SK-N-SH (cell line): ENCODE results near the gene ART1. TPM values are rescaled to one million over a fixed set of nuclear protein-coding genes. Genes with fewer than 3 reads are reported as not detected.

ENCODE experiments used
- CTCF ChIA-PET: fragments of 300-600, 350-600 bp; formaldehyde crosslinking; extraction: SDS; loops from one replicate; lab custom pipeline; 2021; lab: Yijun Ruan, JAX
- POLR2A ChIA-PET: fragments of 350-600 bp; sonication (Branson Sonifier 250); formaldehyde crosslinking; extraction: SDS; loops from one replicate; lab custom pipeline; 2020; ENCODE audit warnings: antibody characterized with exemption, inconsistent platforms; lab: Yijun Ruan, JAX
- DNase-seq: peaks from one replicate; pipeline ENCODE4 v3.0.0; 2012
- H2AFZ ChIP-seq: fragments of 200-600 bp; sonication (generic); 2 replicates; pipeline ENCODE4 v1.8.1; 2016; ENCODE audit warnings: antibody characterized with exemption, mild to moderate bottlenecking, low read depth
- H3F3A ChIP-seq: fragments of 200-600 bp; sonication (generic); replicated peaks from 2 replicates; pipeline ENCODE3; 2016; ENCODE audit warnings: antibody characterized with exemption, mild to moderate bottlenecking; ENCODE audit not compliant: insufficient read depth
- H3K27ac ChIP-seq, 2 experiments: fragments of 200-500 bp in 1 of 2; fragments of 200-600 bp in 1 of 2; sonication (Bioruptor generic) in 1 of 2; sonication (generic), shearing (Covaris generic) in 1 of 2; 2 replicates each; pipeline versions ENCODE4 v1.5.1 to v1.6.1; 2014 to 2016; ENCODE audit warnings: low read depth in 2 of 2, inconsistent platforms in 1 of 2, low read length in 1 of 2, mild to moderate bottlenecking in 1 of 2, mixed read lengths in 1 of 2
- H3K27me3 ChIP-seq: fragments of 200-600 bp; sonication (generic), shearing (Covaris generic); 2 replicates; pipeline ENCODE4 v1.6.1; 2016; ENCODE audit warnings: mixed run types; ENCODE audit not compliant: insufficient read depth
- H3K36me3 ChIP-seq, 2 experiments: fragments of 200-500 bp in 1 of 2; fragments of 200-600 bp in 1 of 2; sonication (Bioruptor generic) in 1 of 2; sonication (generic) in 1 of 2; replicated peaks in 1 of 2; 2 replicates each; pipeline versions ENCODE3 to v1.5.1; 2014 to 2016; ENCODE audit warnings: low read length in 1 of 2, mild to moderate bottlenecking in 1 of 2; ENCODE audit not compliant: insufficient read depth in 2 of 2, control insufficient read depth in 1 of 2
- H3K4me1 ChIP-seq, 2 experiments: fragments of 200-500 bp in 1 of 2; fragments of 200-600 bp in 1 of 2; sonication (Bioruptor generic) in 1 of 2; sonication (generic), shearing (Covaris generic) in 1 of 2; 2 replicates each; pipeline versions ENCODE4 v1.5.1 to v1.6.1; 2014 to 2016; ENCODE audit warnings: low read depth in 1 of 2, low read length in 1 of 2, mixed run types in 1 of 2; ENCODE audit not compliant: insufficient read depth in 2 of 2, control insufficient read depth in 1 of 2
- H3K4me2 ChIP-seq: fragments of 200-600 bp; sonication (generic), shearing (Covaris generic); 2 replicates; pipeline ENCODE4 v1.6.1; 2017; ENCODE audit warnings: mixed run types
- H3K4me3 ChIP-seq, 2 experiments: fragments of 200-500 bp in 1 of 2; fragments of 200-600 bp in 1 of 2; sonication (Bioruptor generic) in 1 of 2; sonication (generic), shearing (Covaris generic) in 1 of 2; 2 replicates each; pipeline versions ENCODE4 v1.5.1 to v1.8.1; 2014 to 2016; ENCODE audit warnings: low read depth in 2 of 2, inconsistent platforms in 1 of 2, low read length in 1 of 2, mild to moderate bottlenecking in 1 of 2, mixed read lengths in 1 of 2, moderate library complexity in 1 of 2
- H3K79me2 ChIP-seq: fragments of 200-600 bp; sonication (generic); 2 replicates; pipeline ENCODE4 v1.8.1; 2017; ENCODE audit warnings: mild to moderate bottlenecking; ENCODE audit not compliant: insufficient read depth
- H3K9ac ChIP-seq: fragments of 200-600 bp; sonication (generic); 2 replicates; pipeline ENCODE4 v1.6.1; 2017; ENCODE audit warnings: mixed run types
- H3K9me2 ChIP-seq: fragments of 200-600 bp; sonication (generic); 2 replicates; pipeline ENCODE4 v1.6.1; 2017; ENCODE audit warnings: mixed run types
- H3K9me3 ChIP-seq: fragments of 200-600 bp; sonication (generic); 2 replicates; pipeline ENCODE4 v1.6.1; 2017; ENCODE audit warnings: mixed run types, mild to moderate bottlenecking, moderate library complexity
- H4K20me1 ChIP-seq: fragments of 200-600 bp; sonication (generic); 2 replicates; pipeline ENCODE4 v1.6.1; 2017; ENCODE audit warnings: mild to moderate bottlenecking, mixed run types; ENCODE audit not compliant: insufficient read depth
- EP300 ChIP-seq, 2 experiments: IDR thresholded peaks; 2 replicates each; pipeline versions ENCODE4 v1.4.0 to v1.6.1; 2012; ENCODE audit warnings: borderline replicate concordance in 1 of 2, low read depth in 1 of 2, low read length in 1 of 2
- EZH2phosphoT487 ChIP-seq: fragments of 200-600 bp; sonication (generic); IDR thresholded peaks from 2 replicates; pipeline ENCODE4 v1.6.1; 2017; ENCODE audit warnings: low read depth, mixed run types, mild to moderate bottlenecking, antibody characterized with exemption, moderate library complexity, borderline replicate concordance
- FOXM1 ChIP-seq: IDR thresholded peaks from 2 replicates; pipeline ENCODE4 v1.4.0; 2012; ENCODE audit warnings: low read depth, mild to moderate bottlenecking
- GATA2 ChIP-seq: sonication (generic); formaldehyde crosslinking; IDR thresholded peaks from 2 replicates; pipeline ENCODE4 v1.5.0; 2020; ENCODE audit warnings: mild to moderate bottlenecking, missing genetic modification reagents
- MEF2A ChIP-seq: IDR thresholded peaks from 2 replicates; pipeline ENCODE4 v1.4.0; 2012; ENCODE audit warnings: low read depth, borderline replicate concordance
- NRF1 ChIP-seq: IDR thresholded peaks from 2 replicates; pipeline ENCODE4 v1.6.1; 2012; ENCODE audit warnings: low read depth, mild to moderate bottlenecking, low read length
- POLR2AphosphoS5 ChIP-seq: IDR thresholded peaks from 2 replicates; pipeline ENCODE4 v1.6.1; 2012; ENCODE audit warnings: low read depth, low read length
- RAD21 ChIP-seq: IDR thresholded peaks from 2 replicates; pipeline ENCODE4 v1.6.1; 2012; ENCODE audit warnings: mild to moderate bottlenecking, low read length
- SIN3A ChIP-seq: IDR thresholded peaks from 2 replicates; pipeline ENCODE4 v1.6.1; 2012; ENCODE audit warnings: low read depth, mild to moderate bottlenecking, low read length, moderate library complexity, borderline replicate concordance
- SMC3 ChIP-seq: IDR thresholded peaks from 2 replicates; pipeline ENCODE4 v1.6.1; 2012; ENCODE audit warnings: low read depth, low read length, improper control_type of control experiment
- TEAD4 ChIP-seq: IDR thresholded peaks from 2 replicates; pipeline ENCODE4 v1.4.0; 2012; ENCODE audit warnings: mild to moderate bottlenecking, borderline replicate concordance; ENCODE audit not compliant: insufficient read depth
- YY1 ChIP-seq: IDR thresholded peaks from 2 replicates; pipeline ENCODE4 v1.4.0; 2012; ENCODE audit warnings: low read depth, mild to moderate bottlenecking
- WGBS: methylation state at CpG from one replicate; pipeline ENCODE4 v1.1.6; 2017; ENCODE audit warnings: low lambda C conversion rate; 5-methylcytosine and 5-hydroxymethylcytosine counted together
- polyA plus RNA-seq, 3 experiments: library from polyadenylated mRNA; depleted of rRNA; stranded (reverse); fragments of >200 nt; gene quantifications; 2 replicates each; pipeline ENCODE4 v1.2.3, GENCODE V29; 2012
- TF ChIP-seq, protein P1 (sequence below): IDR thresholded peaks from 2 replicates; pipeline ENCODE4 v1.4.0; 2012; ENCODE audit warnings: low read depth, borderline replicate concordance
- TF ChIP-seq, protein P2 (sequence below): fragments of 200-600 bp; sonication (generic); IDR thresholded peaks from 2 replicates; pipeline ENCODE4 v1.6.1; 2017; ENCODE audit warnings: antibody characterized with exemption, mild to moderate bottlenecking, moderate library complexity
- TF ChIP-seq, protein P3 (sequence below): fragments of 150-350 bp; IDR thresholded peaks from 2 replicates; pipeline ENCODE4 v1.6.1; 2016; ENCODE audit warnings: mild to moderate bottlenecking, low read depth, low read length
- TF ChIP-seq, protein P4 (sequence below): IDR thresholded peaks from 2 replicates; pipeline ENCODE4 v1.6.1; 2012; ENCODE audit warnings: mild to moderate bottlenecking, low read depth, low read length, moderate library complexity

Gene ART1
- polyA plus RNA-seq, 1 of the 3 experiments (the other 2 are of a cell fraction) = not detected

DNA sequence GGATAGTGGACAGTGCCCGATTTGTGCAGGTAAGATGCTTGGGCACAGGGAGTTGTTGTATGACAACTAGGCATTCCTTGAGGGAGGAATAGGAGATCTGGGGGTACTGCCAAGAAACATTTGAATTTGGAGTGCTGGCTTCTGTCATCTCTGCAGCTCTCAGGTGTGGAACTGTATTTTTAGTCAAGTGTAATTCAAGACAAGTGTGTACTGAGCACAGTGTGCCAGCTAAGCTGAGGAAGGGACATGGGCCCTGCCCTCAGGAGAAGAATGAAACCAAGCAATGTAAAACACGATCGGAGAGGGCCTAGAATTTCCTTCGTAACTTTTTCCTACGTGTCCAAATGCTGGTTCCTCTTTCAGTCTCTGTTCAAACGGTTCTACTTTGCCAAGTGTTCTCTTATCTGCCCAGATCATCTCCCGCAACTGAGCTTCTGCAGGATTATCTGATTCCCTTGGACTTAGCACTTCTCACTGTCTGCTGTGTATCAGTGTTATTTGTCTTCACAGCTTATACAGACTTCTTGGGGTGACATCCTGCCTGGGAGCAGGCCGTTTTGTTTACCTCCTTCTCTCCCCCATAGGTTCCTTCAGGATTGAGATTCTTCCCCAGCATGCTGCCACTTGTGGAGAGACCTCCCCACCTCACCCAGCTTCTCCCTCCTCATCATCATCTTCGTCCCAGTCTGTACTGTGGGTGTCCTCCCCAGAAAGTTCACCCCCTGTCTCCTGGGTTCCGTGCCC, 30.8 kb upstream of the ART1 start:
- WGBS = 54% methylated on average over 10 of the region's 10 CpGs
- H3K9me2 ChIP-seq = no peaks in the 10 kb centered on the region
- no peak overlapping the region for H3K27ac ChIP-seq
- no peak overlapping the region for H2AFZ ChIP-seq
- no peak for DNase-seq
- H3K36me3 ChIP-seq = no peaks in the 10 kb centered on the region
- no peaks in the 10 kb centered on the region; a peak in 1 of 4 replicates for H3K4me1 ChIP-seq
- H3K27me3 ChIP-seq = no peaks in the 10 kb centered on the region
- ChIA-PET POLR2A (no interaction called here), CTCF (interaction anchor here (1.1 to 1.2 kb wide), 3 partner anchors 10 to 18 kb away, joined by 3 read pairs; no protein-coding TSS in a partner anchor)
- TF ChIP-seq POLR2AphosphoS5 (no peak), GATA2 (0 out of 2 replicates have a peak, but pooled peaks have one; percentile 7), TEAD4 (no peak)
- no peaks in the 10 kb centered on the region for H3F3A ChIP-seq
- H3K9me3 ChIP-seq = no peaks in the 10 kb centered on the region
- H3K79me2 ChIP-seq = no peaks in the 10 kb centered on the region
- H3K4me3 ChIP-seq = no peak overlapping the region
- H3K9ac ChIP-seq = no peak overlapping the region
- no peaks in the 10 kb centered on the region for H4K20me1 ChIP-seq
- H3K4me2 ChIP-seq = no peak overlapping the region

DNA sequence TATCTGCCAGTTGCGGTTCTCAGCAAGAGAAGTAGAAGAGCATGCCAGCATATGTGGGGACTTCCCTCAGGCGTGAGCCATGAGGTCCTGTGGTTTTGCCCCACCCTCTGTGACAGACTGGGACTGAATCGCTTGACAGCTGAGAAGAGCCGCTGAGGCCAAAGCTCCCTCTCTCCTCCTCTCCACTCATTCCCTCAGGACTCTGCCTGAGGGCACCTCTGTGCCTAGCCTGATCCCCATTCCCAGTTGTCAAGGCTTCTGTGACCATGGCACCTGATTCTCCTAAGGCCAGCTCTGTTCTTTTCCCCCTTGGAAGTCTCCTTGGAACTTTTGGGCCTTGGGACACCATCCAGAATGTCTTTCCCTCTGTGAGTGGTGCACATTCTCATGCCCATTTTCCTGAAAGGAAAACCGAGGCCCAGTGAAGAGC, 30.2 kb upstream of the ART1 start:
- TF ChIP-seq FOXM1 (no peak), YY1 (no peak), RAD21 (no peak), MEF2A (no peak), EZH2phosphoT487 (no peak), SIN3A (no peak), EP300 (IDR thresholded peaks at IDR 0.05; ENCODE audit: borderline replicate concordance in 1 of 2, low read depth in 1 of 2, low read length in 1 of 2) (no peak), NRF1 (no peak), SMC3 (no peak), POLR2AphosphoS5 (no peak)
- TF ChIP-seq, protein P1, sequence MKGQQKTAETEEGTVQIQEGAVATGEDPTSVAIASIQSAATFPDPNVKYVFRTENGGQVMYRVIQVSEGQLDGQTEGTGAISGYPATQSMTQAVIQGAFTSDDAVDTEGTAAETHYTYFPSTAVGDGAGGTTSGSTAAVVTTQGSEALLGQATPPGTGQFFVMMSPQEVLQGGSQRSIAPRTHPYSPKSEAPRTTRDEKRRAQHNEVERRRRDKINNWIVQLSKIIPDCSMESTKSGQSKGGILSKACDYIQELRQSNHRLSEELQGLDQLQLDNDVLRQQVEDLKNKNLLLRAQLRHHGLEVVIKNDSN = no peak
- TF ChIP-seq, protein P2, sequence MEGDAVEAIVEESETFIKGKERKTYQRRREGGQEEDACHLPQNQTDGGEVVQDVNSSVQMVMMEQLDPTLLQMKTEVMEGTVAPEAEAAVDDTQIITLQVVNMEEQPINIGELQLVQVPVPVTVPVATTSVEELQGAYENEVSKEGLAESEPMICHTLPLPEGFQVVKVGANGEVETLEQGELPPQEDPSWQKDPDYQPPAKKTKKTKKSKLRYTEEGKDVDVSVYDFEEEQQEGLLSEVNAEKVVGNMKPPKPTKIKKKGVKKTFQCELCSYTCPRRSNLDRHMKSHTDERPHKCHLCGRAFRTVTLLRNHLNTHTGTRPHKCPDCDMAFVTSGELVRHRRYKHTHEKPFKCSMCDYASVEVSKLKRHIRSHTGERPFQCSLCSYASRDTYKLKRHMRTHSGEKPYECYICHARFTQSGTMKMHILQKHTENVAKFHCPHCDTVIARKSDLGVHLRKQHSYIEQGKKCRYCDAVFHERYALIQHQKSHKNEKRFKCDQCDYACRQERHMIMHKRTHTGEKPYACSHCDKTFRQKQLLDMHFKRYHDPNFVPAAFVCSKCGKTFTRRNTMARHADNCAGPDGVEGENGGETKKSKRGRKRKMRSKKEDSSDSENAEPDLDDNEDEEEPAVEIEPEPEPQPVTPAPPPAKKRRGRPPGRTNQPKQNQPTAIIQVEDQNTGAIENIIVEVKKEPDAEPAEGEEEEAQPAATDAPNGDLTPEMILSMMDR = no peak
- TF ChIP-seq, protein P3, sequence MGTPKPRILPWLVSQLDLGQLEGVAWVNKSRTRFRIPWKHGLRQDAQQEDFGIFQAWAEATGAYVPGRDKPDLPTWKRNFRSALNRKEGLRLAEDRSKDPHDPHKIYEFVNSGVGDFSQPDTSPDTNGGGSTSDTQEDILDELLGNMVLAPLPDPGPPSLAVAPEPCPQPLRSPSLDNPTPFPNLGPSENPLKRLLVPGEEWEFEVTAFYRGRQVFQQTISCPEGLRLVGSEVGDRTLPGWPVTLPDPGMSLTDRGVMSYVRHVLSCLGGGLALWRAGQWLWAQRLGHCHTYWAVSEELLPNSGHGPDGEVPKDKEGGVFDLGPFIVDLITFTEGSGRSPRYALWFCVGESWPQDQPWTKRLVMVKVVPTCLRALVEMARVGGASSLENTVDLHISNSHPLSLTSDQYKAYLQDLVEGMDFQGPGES = no peak
- TF ChIP-seq, protein P4, sequence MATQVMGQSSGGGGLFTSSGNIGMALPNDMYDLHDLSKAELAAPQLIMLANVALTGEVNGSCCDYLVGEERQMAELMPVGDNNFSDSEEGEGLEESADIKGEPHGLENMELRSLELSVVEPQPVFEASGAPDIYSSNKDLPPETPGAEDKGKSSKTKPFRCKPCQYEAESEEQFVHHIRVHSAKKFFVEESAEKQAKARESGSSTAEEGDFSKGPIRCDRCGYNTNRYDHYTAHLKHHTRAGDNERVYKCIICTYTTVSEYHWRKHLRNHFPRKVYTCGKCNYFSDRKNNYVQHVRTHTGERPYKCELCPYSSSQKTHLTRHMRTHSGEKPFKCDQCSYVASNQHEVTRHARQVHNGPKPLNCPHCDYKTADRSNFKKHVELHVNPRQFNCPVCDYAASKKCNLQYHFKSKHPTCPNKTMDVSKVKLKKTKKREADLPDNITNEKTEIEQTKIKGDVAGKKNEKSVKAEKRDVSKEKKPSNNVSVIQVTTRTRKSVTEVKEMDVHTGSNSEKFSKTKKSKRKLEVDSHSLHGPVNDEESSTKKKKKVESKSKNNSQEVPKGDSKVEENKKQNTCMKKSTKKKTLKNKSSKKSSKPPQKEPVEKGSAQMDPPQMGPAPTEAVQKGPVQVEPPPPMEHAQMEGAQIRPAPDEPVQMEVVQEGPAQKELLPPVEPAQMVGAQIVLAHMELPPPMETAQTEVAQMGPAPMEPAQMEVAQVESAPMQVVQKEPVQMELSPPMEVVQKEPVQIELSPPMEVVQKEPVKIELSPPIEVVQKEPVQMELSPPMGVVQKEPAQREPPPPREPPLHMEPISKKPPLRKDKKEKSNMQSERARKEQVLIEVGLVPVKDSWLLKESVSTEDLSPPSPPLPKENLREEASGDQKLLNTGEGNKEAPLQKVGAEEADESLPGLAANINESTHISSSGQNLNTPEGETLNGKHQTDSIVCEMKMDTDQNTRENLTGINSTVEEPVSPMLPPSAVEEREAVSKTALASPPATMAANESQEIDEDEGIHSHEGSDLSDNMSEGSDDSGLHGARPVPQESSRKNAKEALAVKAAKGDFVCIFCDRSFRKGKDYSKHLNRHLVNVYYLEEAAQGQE = no peak
- Histone ChIP-seq H3F3A (no peaks in the 10 kb centered on the region), H3K36me3 (no peaks in the 10 kb centered on the region), H3K27ac (no peak overlapping the region), H3K4me3 (no peak overlapping the region), H3K4me1 (no peaks in the 10 kb centered on the region; a peak in 1 of 4 replicates), H3K9ac (no peak overlapping the region), H4K20me1 (no peaks in the 10 kb centered on the region), H3K9me3 (no peaks in the 10 kb centered on the region), H3K79me2 (no peaks in the 10 kb centered on the region), H3K27me3 (no peaks in the 10 kb centered on the region), H3K4me2 (no peak overlapping the region), H2AFZ (no peak overlapping the region), H3K9me2 (no peaks in the 10 kb centered on the region)
- no peak for DNase-seq
- ChIA-PET CTCF (interaction anchor here (0.8 to 1.2 kb wide), 5 partner anchors 10 to 458 kb away, joined by 3 to 4 read pairs (median 3); no protein-coding TSS in a partner anchor), POLR2A (no interaction called here)
- 43% methylated on average over 5 of the region's 5 CpGs for WGBS
